Astrocyte (in vitro differentiated cells and primary cell): ENCODE data around the gene ELMO1. TPM values are rescaled to one million over a fixed set of nuclear protein-coding genes. Genes with fewer than 3 reads are reported as not detected.
A peak's percentile ranks its signal among the peaks of the same experiment; 100 is the strongest.

ENCODE experiments used
- DNase-seq: peaks from one replicate; pipeline ENCODE4 v3.0.0-alpha.2; 2010; ENCODE audit warnings: low read depth
- FAIRE-seq: peaks from 2 replicates; lab custom pipeline; 2011; peaks lifted over from hg19 to GRCh38; lab: Jason Lieb, UNC
- H2AFZ ChIP-seq: 2 replicates; pipeline ENCODE4 v1.6.0; 2012; ENCODE audit warnings: low read depth, low read length, inconsistent platforms
- H3K27ac ChIP-seq: 2 replicates; pipeline ENCODE4 v1.5.1; 2011; ENCODE audit warnings: low read depth, low read length, inconsistent platforms
- H3K27me3 ChIP-seq: 2 replicates; pipeline ENCODE4 v1.6.0; 2011; ENCODE audit warnings: low read length, inconsistent platforms; ENCODE audit not compliant: insufficient read depth
- H3K36me3 ChIP-seq: 2 replicates; pipeline ENCODE4 v1.5.1; 2011; ENCODE audit warnings: low read length, inconsistent platforms; ENCODE audit not compliant: insufficient read depth
- H3K4me1 ChIP-seq: 2 replicates; pipeline ENCODE4 v1.5.1; 2011; ENCODE audit warnings: low read length, inconsistent platforms; ENCODE audit not compliant: insufficient read depth
- H3K4me2 ChIP-seq: 2 replicates; pipeline ENCODE4 v1.6.0; 2012; ENCODE audit warnings: low read length, inconsistent platforms
- H3K4me3 ChIP-seq: 2 replicates; pipeline ENCODE4 v1.5.1; 2011; ENCODE audit warnings: low read depth, mild to moderate bottlenecking, low read length, inconsistent platforms; ENCODE audit not compliant: insufficient read depth
- H3K79me2 ChIP-seq: 2 replicates; pipeline ENCODE4 v1.6.0; 2012; ENCODE audit warnings: mild to moderate bottlenecking, low read length, inconsistent platforms; ENCODE audit not compliant: insufficient read depth
- H3K9ac ChIP-seq: 2 replicates; pipeline ENCODE4 v1.6.0; 2012; ENCODE audit warnings: mild to moderate bottlenecking, low read length, inconsistent platforms
- H3K9me3 ChIP-seq: 2 replicates; pipeline ENCODE4 v1.5.1; 2012; ENCODE audit warnings: low read depth, mild to moderate bottlenecking, low read length, inconsistent platforms; ENCODE audit not compliant: insufficient read depth
- H4K20me1 ChIP-seq: 2 replicates; pipeline ENCODE4 v1.6.0; 2012; ENCODE audit warnings: low read length, inconsistent platforms; ENCODE audit not compliant: insufficient read depth
- H3K27ac Mint-ChIP-seq: one replicate; pipeline ENCODE4 v1.8.0; 2021; ENCODE audit warnings: mild to moderate bottlenecking, mixed read lengths; ENCODE audit not compliant: unreplicated experiment
- H3K27me3 Mint-ChIP-seq: one replicate; pipeline ENCODE4 v1.8.0; 2021; ENCODE audit warnings: low read depth, mixed read lengths; ENCODE audit not compliant: unreplicated experiment
- H3K36me3 Mint-ChIP-seq: one replicate; pipeline ENCODE4 v1.8.0; 2021; ENCODE audit warnings: low read depth, mixed read lengths; ENCODE audit not compliant: unreplicated experiment
- H3K4me1 Mint-ChIP-seq: one replicate; pipeline ENCODE4 v1.8.0; 2021; ENCODE audit warnings: low read depth, mixed read lengths; ENCODE audit not compliant: unreplicated experiment
- H3K4me3 Mint-ChIP-seq: one replicate; pipeline ENCODE4 v1.8.0; 2021; ENCODE audit warnings: mild to moderate bottlenecking, moderate library complexity, mixed read lengths; ENCODE audit not compliant: unreplicated experiment
- H3K9me3 Mint-ChIP-seq: one replicate; pipeline ENCODE4 v1.8.0; 2021; ENCODE audit warnings: mild to moderate bottlenecking, mixed read lengths; ENCODE audit not compliant: unreplicated experiment
- EZH2 ChIP-seq: IDR thresholded peaks from 2 replicates; pipeline ENCODE4 v1.6.1; 2012; ENCODE audit warnings: mild to moderate bottlenecking, low read length, inconsistent platforms; ENCODE audit not compliant: insufficient read depth
- total RNA-seq: library from RNA; stranded (reverse); gene quantifications from 2 replicates; pipeline ENCODE4 v1.2.1, GENCODE V29; 2021
- TF ChIP-seq, protein P1 (sequence below): IDR thresholded peaks from 2 replicates; pipeline ENCODE4 v1.5.1; 2011; ENCODE audit warnings: low read depth, mild to moderate bottlenecking, inconsistent platforms, low read length, moderate library complexity; ENCODE audit not compliant: insufficient read depth

The ELMO1 gene
- total RNA-seq, 1 donor from 2014 or later, result 20.4 TPM

DNA sequence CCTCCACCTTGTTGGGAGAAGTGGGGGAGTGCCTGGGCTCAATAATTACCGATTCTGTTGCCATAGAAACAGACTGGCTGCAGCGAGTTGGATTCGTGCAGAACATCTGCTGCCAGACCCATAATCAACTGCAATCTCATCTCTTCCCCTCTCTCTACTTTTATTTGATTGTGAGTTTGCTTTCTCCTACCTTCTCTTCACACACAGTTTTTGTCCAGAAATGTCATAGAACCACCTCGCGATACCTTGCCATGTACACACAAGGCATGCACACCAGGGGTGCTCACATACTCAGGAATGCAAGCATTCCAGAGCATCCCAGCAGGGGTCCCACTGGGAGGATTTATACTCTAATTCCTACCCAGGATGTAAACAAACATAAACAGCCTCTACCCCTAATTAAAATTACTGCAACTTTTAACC, 462.1 kb downstream of the ELMO1 start:
- DNase-seq (no peak), FAIRE-seq (no peak)
- no peaks in the 10 kb centered on the region for H3K9me3 ChIP-seq
- H3K4me1 ChIP-seq, result peaks cover 6% of the 10 kb centered on the region
- H2AFZ ChIP-seq, result no peak overlapping the region
- Mint-ChIP-seq H3K4me3 (no peak overlapping the region), H3K27ac (peak overlapping the region; percentile 16), H3K36me3 (peaks cover 2% of the 10 kb centered on the region), H3K27me3 (peaks cover 1% of the 10 kb centered on the region), H3K9me3 (no peaks in the 10 kb centered on the region), H3K4me1 (peaks cover 3% of the 10 kb centered on the region)
- no peak overlapping the region for H3K9ac ChIP-seq
- no peaks in the 10 kb centered on the region for H3K79me2 ChIP-seq
- H3K4me2 ChIP-seq, result peak overlapping the region; percentile 57
- H3K27me3 ChIP-seq, result peaks cover 16% of the 10 kb centered on the region
- H3K27ac ChIP-seq, result no peak overlapping the region
- no peaks in the 10 kb centered on the region for H4K20me1 ChIP-seq
- no peaks in the 10 kb centered on the region for H3K36me3 ChIP-seq
- TF ChIP-seq EZH2, result no peak
- TF ChIP-seq, protein P1, sequence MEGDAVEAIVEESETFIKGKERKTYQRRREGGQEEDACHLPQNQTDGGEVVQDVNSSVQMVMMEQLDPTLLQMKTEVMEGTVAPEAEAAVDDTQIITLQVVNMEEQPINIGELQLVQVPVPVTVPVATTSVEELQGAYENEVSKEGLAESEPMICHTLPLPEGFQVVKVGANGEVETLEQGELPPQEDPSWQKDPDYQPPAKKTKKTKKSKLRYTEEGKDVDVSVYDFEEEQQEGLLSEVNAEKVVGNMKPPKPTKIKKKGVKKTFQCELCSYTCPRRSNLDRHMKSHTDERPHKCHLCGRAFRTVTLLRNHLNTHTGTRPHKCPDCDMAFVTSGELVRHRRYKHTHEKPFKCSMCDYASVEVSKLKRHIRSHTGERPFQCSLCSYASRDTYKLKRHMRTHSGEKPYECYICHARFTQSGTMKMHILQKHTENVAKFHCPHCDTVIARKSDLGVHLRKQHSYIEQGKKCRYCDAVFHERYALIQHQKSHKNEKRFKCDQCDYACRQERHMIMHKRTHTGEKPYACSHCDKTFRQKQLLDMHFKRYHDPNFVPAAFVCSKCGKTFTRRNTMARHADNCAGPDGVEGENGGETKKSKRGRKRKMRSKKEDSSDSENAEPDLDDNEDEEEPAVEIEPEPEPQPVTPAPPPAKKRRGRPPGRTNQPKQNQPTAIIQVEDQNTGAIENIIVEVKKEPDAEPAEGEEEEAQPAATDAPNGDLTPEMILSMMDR, result no peak
- H3K4me3 ChIP-seq, result no peak overlapping the region

GRCh38 chr7:36985866-36986400, 462.7 kb downstream of the ELMO1 start:
- Histone ChIP-seq H3K9ac (no peak overlapping the region), H2AFZ (no peak overlapping the region), H3K36me3 (no peaks in the 10 kb centered on the region), H3K79me2 (no peaks in the 10 kb centered on the region), H3K4me1 (peaks cover 6% of the 10 kb centered on the region), H3K9me3 (no peaks in the 10 kb centered on the region), H3K27ac (no peak overlapping the region), H3K4me2 (no peak overlapping the region), H3K27me3 (peaks cover 16% of the 10 kb centered on the region), H3K4me3 (no peak overlapping the region), H4K20me1 (no peaks in the 10 kb centered on the region)
- no peak for DNase-seq
- H3K4me3 Mint-ChIP-seq, result no peak overlapping the region
- peaks cover 1% of the 10 kb centered on the region for H3K27me3 Mint-ChIP-seq
- no peak for FAIRE-seq
- H3K4me1 Mint-ChIP-seq, result peaks cover 3% of the 10 kb centered on the region
- no peak for TF ChIP-seq EZH2
- TF ChIP-seq, protein P1, result no peak
- no peaks in the 10 kb centered on the region for H3K9me3 Mint-ChIP-seq
- peaks cover 2% of the 10 kb centered on the region for H3K36me3 Mint-ChIP-seq
- no peak overlapping the region for H3K27ac Mint-ChIP-seq

DNA sequence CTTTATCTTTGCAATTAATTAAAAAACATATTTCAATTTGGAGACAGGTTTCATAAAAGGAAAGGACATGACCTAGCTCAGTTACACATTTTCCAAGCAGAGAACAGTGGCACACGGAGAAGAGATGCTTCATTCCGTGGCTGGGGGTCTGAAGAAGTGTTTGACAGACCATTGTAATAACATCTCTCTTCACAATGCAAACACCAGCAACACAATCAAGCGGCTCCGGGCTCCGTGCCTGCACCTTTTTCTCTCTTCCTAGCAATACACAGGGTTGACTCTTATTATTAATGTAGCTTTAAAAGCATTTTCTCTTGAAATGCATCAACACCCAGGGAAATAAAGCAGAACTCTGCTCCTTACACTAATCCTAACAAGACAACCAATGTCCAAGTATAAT, 463.3 kb downstream of the ELMO1 start:
- peaks cover 3% of the 10 kb centered on the region for H3K4me1 Mint-ChIP-seq
- no peak for DNase-seq
- H4K20me1 ChIP-seq, result no peaks in the 10 kb centered on the region
- no peak overlapping the region for H3K9ac ChIP-seq
- H3K4me3 ChIP-seq, result no peak overlapping the region
- no peak overlapping the region for H3K4me2 ChIP-seq
- H3K9me3 ChIP-seq, result no peaks in the 10 kb centered on the region
- H3K27me3 ChIP-seq, result peaks cover 16% of the 10 kb centered on the region
- H3K79me2 ChIP-seq, result no peaks in the 10 kb centered on the region
- TF ChIP-seq EZH2, result no peak
- TF ChIP-seq, protein P1, result no peak
- H3K27me3 Mint-ChIP-seq, result peaks cover 1% of the 10 kb centered on the region
- no peak overlapping the region for H3K27ac Mint-ChIP-seq
- H3K27ac ChIP-seq, result no peak overlapping the region
- no peak for FAIRE-seq
- no peak overlapping the region for H3K4me3 Mint-ChIP-seq
- H3K9me3 Mint-ChIP-seq, result no peaks in the 10 kb centered on the region
- no peaks in the 10 kb centered on the region for H3K36me3 ChIP-seq
- peaks cover 6% of the 10 kb centered on the region for H3K4me1 ChIP-seq
- H3K36me3 Mint-ChIP-seq, result peaks cover 2% of the 10 kb centered on the region
- no peak overlapping the region for H2AFZ ChIP-seq
